GM13977 (cell line): ENCODE measurements around the gene ACSL6.

Experiments
- DNase-seq: peaks from one replicate; pipeline ENCODE4 v3.0.0; 2012; ENCODE audit warnings: low spot score
- CTCF ChIP-seq: IDR thresholded peaks from 2 replicates; pipeline ENCODE4 v1.5.1; 2012; ENCODE audit warnings: mild to moderate bottlenecking, control low read depth; ENCODE audit not compliant: insufficient read depth; ENCODE audit errors: extremely low read depth, missing control alignments
- in situ Hi-C: fragments of 300-500 bp; cut with MboI; formaldehyde crosslinking; loops from one replicate; pipeline ENCODE4 v1.12.0; 2022; ENCODE audit warnings: low sequenced_read_pairs, low pct_unique_long_range_greater_than_20kb, mixed read lengths, inconsistent platforms; ENCODE audit not compliant: unreplicated experiment

The ACSL6 gene

GRCh38 chr5:131939690-131940345 lies 71.6 kb downstream of the ACSL6 start:
- DNase-seq = no peak
- in situ Hi-C loops = no loop called here
- no peak for TF ChIP-seq CTCF

GRCh38 chr5:131932235-131932634 lies 79.2 kb downstream of the ACSL6 start:
- in situ Hi-C loops = no loop called here
- no peak for DNase-seq
- TF ChIP-seq CTCF = no peak

- in situ Hi-C loops = no loop called here
- no peak for TF ChIP-seq CTCF
- no peak for DNase-seq
Measured at GRCh38 chr5:131928957-131929356, 82.5 kb downstream of the ACSL6 start.

- in situ Hi-C loops = no loop called here
- DNase-seq = no peak
- TF ChIP-seq CTCF = no peak
Measured at GRCh38 chr5:131926168-131926567, 85.3 kb downstream of the ACSL6 start.

GRCh38 chr5:131916481-131916880 lies 95.0 kb downstream of the ACSL6 start:
- in situ Hi-C loops = no loop called here
- no peak for TF ChIP-seq CTCF
- DNase-seq = no peak

GRCh38 chr5:131914472-131914871 lies 97.0 kb downstream of the ACSL6 start:
- in situ Hi-C loops = no loop called here
- TF ChIP-seq CTCF = no peak
- no peak for DNase-seq
